ENCODE measurements around the gene CYP4F22. TPM values are rescaled to one million over a fixed set of nuclear protein-coding genes. Genes with fewer than 3 reads are reported as not detected.
A peak's percentile ranks its signal among the peaks of the same experiment; 100 is the strongest.

Gene CYP4F22
- total RNA-seq, 2 experiments from 2014 or later: not detected

DNA sequence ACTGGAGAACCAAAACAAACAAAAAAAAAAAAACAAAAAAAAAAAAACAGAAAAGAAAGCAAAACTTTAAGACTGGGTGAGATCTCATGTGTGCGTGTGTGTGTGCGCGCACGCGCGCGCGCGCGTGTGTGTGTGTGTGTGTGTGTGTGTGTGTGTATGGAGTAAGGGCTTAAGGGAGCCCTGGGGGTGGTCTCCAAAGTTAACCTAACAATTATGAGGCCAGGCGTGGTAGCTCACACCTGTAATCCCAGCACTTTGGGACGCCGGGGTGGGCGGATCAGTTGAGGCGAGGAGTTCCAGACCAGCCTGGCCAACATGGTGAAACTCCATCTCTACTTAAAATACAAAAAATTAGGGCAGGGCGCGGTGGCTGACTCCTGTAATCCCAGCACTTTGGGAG, 46.7 kb downstream of the CYP4F22 start:
- intact Hi-C loops (cut with micrococcal nuclease; ENCODE audit: unreplicated experiment): loop anchor here (5.0 to 10.0 kb wide), 4 partner anchors 90 to 393 kb away; partner anchors contain the start of genes BRD4 and RASAL3
- Histone ChIP-seq H3K79me2 (ENCODE audit: insufficient read depth, low read depth, low read length) (no peaks in the 10 kb centered on the region), H4K20me1 (ENCODE audit: insufficient read depth, low read length) (no peaks in the 10 kb centered on the region), H3K9me2 (ENCODE audit: insufficient read depth, low read length) (no peaks in the 10 kb centered on the region), H2AFZ (ENCODE audit: low read length) (no peak overlapping the region), H3K36me3 (ENCODE audit: insufficient read depth, low read length) (no peaks in the 10 kb centered on the region), H3K4me1 (ENCODE audit: insufficient read depth, low read length, poor library complexity, severe bottlenecking) (peaks cover 8% of the 10 kb centered on the region), H3K27ac (ENCODE audit: low read depth, low read length, poor library complexity, severe bottlenecking) (no peak overlapping the region), H3K4me2 (ENCODE audit: low read length) (no peak overlapping the region), H3K4me3 (ENCODE audit: low read depth, low read length, poor library complexity, severe bottlenecking) (no peak overlapping the region), H3K9me3 (ENCODE audit: low read length) (no peaks in the 10 kb centered on the region)
- ChIA-PET POLR2A (interaction anchor here (0.6 to 0.8 kb wide), 3 partner anchors 118 to 462 kb away, joined by 3 to 4 read pairs (median 3); partner anchors contain the start of gene AKAP8L), CTCF (ENCODE audit: unreplicated experiment) (interaction anchor here (0.7 kb wide), 1 partner anchor 136 kb away, joined by 3 read pairs; the partner anchor contains the start of gene AKAP8L)
- TF ChIP-seq EZH2phosphoT487 (IDR thresholded peaks at IDR 0.05; ENCODE audit: borderline replicate concordance, low read depth, low read length) (no peak), CTCF (conservative IDR thresholded peaks at IDR 0.05; ENCODE audit: low read length) (no peak)
- BruUV-seq (replicated peaks): no TSS peak
- DNase-seq (ENCODE audit: low spot score): no peak

- no TSS peak for BruUV-seq (replicated peaks)
- ChIA-PET CTCF (ENCODE audit: unreplicated experiment) (interaction anchor here (1.0 kb wide), 1 partner anchor 137 kb away, joined by 11 read pairs; the partner anchor contains the start of gene AKAP8L), POLR2A (interaction anchor here (0.6 kb wide), 1 partner anchor 137 kb away, joined by 3 read pairs; the partner anchor contains the start of gene AKAP8L)
- Histone ChIP-seq H3K9me3 (ENCODE audit: low read length) (no peaks in the 10 kb centered on the region), H3K27ac (ENCODE audit: low read depth, low read length, poor library complexity, severe bottlenecking) (no peak overlapping the region), H4K20me1 (ENCODE audit: insufficient read depth, low read length) (no peaks in the 10 kb centered on the region), H3K9me2 (ENCODE audit: insufficient read depth, low read length) (no peaks in the 10 kb centered on the region), H2AFZ (ENCODE audit: low read length) (peak overlapping the region; percentile 87), H3K4me2 (ENCODE audit: low read length) (peak overlapping the region; percentile 59), H3K79me2 (ENCODE audit: insufficient read depth, low read depth, low read length) (no peaks in the 10 kb centered on the region), H3K4me3 (ENCODE audit: low read depth, low read length, poor library complexity, severe bottlenecking) (peak overlapping the region; percentile 21), H3K4me1 (ENCODE audit: insufficient read depth, low read length, poor library complexity, severe bottlenecking) (peaks cover 8% of the 10 kb centered on the region), H3K36me3 (ENCODE audit: insufficient read depth, low read length) (no peaks in the 10 kb centered on the region)
- intact Hi-C loops (cut with micrococcal nuclease; ENCODE audit: unreplicated experiment): loop anchor here (1.0 to 10.0 kb wide), 9 partner anchors 91 to 464 kb away; partner anchors contain the start of genes AKAP8, BRD4 and RASAL3
- DNase-seq (ENCODE audit: low spot score): peak; percentile 92
- TF ChIP-seq CTCF (conservative IDR thresholded peaks at IDR 0.05; ENCODE audit: low read length) (peak; percentile 79), EZH2phosphoT487 (IDR thresholded peaks at IDR 0.05; ENCODE audit: borderline replicate concordance, low read depth, low read length) (no peak)
These were observed 47.7 kb downstream of the CYP4F22 start for GRCh38 chr19:15555759-15556633.
